T-helper 9 cell (primary cell): ENCODE data around the gene VAPA.

ENCODE experiments used
- DNase-seq: peaks from one replicate; pipeline ENCODE4 v3.0.0-alpha.2; 2020

VAPA gene

GRCh38 chr18:9944805-9945204 lies 31.0 kb downstream of the VAPA start:
- no peak for DNase-seq

DNA sequence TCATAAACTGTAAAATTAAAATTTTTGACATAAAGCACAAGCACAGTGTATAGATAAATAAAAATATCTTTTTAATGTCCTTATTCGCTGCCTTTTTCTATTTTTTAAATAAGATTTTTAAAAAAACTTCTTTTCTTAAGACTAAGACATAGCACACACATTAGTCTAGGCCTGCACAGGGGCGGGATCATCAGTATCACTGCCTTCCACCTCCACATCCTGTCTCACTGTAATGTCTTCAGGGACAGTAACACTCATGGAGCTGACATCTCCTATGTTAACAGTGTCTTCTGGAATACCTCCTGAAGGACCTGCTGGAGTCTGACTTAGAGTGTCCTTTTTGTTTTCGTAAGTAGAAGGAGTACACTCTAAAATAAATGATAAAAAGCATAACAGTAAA lies 33.0 kb downstream of the VAPA start:
- DNase-seq, result no peak

GRCh38 chr18:9947248-9947647 lies 33.4 kb downstream of the VAPA start:
- DNase-seq, result no peak

GRCh38 chr18:9949315-9949714 lies 35.5 kb downstream of the VAPA start:
- DNase-seq, result no peak

GRCh38 chr18:9949861-9950260 lies 36.0 kb downstream of the VAPA start:
- DNase-seq, result no peak

DNA sequence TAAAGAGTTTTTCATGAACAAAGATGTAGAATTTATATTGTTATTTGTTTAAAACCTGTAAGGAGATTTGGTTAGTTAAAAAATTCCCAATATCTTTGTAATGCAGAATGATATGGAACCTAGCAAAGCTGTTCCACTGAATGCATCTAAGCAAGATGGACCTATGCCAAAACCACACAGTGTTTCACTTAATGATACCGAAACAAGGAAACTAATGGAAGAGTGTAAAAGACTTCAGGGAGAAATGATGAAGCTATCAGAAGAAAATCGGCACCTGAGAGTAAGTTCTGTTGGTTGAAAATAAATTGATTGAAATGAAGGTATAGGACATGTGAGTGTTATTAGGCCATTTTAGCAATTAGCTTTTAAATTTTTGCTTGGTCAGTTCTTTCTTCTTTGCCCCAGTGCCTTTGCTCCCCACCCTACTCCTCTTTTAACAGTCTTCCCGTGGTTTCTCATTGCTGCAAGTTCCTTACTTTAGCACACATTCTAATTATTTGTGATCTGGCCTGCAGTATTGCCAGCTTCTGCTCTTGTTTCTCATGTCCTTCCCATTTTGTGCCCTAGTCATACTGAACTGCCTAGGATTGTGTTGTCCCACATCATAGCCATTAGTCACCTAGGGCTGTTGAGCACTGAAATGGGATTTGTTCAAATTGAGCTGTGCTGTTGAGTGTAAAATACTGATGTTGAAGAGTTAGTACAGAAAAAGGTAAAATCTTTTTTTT lies 36.6 kb downstream of the VAPA start:
- no peak for DNase-seq

DNA sequence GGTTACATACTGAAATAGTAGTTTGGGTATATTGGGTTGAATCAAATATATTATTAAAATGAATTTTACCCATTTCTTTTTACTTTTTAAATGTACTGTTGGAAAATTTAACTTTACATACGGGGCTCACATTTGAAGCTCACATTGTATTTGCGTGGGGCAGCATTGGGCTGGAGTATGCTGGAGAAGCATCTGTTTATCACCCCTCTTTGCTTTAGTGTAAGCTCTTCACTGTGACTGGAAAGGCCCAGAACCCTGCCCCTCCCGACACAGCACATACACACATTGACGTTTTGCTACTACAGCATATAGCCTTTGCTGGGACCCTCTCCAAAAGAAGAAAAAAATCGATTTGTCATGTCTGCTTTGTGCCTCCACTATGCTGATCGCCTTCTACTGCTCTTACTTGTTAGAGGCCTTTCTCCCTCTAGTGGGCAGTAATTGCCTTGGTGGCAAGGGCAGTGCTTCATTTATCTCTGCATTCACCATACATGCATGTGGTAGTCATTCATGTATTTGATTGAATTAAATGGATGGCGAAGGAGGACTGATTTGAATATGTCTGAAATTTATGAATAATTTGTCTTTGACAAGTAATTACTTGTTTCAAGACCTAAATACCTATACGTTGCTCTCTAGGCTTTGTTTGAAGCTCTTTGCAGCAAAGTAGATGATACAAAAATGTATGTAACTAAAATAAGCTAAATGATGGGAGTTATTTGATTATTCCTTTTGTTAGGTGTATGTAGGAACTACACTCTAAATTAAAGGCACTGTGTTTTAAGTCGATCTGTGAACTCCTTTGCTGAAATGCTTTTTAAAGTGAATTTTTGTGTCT lies 37.4 kb downstream of the VAPA start:
- no peak for DNase-seq

GRCh38 chr18:9952633-9953416 lies 39.0 kb downstream of the VAPA start:
- DNase-seq, result no peak

DNA sequence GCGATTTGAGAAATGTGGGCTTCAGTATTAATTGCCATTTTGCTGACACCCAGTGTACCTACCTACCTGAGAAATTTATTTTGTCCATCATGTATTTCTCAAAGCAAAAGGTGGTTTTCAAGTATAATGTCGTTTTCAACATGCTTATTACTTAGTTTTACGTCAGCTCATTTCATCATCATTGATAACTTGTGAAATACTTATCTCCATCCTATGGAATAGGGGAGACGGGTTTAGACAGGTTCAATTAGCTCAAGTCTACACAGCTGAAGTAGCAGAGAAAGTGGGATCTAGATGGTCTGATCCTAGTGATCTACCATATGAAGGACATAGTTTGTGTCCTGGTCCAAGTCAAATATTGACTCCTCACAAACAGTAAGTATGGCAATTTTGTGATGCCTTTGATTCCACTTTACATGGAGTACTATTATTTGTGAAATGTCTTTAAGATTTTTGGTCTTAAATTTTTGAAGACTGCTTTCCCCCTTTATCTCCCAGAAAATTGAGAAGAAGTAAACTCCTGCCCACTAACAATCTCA lies 45.1 kb downstream of the VAPA start:
- DNase-seq, result no peak

GRCh38 chr18:9959564-9959963 lies 45.7 kb downstream of the VAPA start:
- DNase-seq, result no peak

DNA sequence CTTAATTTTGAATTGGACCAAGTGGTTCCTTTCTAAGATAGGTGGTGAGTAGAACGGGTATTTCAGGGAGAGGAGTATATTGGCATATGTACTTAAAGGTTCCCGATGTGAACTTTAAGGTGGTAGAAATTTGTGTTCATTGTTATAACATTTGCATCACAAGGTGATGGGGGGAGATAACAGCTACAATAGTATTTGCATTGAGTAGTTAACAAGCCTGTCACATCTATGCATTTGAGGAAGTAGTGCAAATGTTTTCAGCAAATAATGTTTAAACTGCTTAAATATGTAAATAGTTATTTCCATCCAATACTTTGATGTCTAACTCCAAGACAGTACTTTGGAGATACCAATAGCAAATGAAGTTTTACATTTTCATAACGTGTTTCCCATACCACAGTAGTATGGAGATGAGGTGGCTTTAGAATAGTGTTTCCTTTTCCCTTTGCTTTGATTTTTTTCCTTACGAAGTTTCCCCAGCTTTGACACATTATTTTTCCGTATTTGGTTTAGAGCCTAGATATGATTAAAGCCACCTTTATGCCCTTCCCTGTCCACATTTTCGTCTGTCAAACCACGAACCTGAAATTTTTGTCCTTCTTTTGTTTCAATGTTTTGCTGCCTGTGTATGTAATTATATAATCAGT lies 46.6 kb downstream of the VAPA start:
- no peak for DNase-seq

DNA sequence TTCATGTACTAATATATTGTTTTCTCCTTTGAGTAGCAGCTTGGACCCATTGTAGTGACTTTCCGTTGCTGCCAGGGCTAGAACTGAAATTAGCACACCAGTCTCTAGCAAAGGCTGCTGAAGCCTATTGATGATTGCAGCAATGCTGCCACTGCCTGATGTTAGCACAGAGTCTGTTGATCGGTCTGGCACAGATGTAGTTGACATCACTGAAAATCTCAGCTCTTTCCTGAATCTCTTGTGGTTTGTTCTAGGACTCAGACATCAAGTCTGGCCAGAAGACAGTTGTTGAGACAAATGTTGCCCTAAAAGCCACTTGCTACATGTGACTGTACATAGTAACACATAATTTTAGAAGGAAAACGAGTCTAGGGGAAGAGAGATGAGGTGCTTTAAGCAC lies 47.2 kb downstream of the VAPA start:
- DNase-seq, result no peak

DNA sequence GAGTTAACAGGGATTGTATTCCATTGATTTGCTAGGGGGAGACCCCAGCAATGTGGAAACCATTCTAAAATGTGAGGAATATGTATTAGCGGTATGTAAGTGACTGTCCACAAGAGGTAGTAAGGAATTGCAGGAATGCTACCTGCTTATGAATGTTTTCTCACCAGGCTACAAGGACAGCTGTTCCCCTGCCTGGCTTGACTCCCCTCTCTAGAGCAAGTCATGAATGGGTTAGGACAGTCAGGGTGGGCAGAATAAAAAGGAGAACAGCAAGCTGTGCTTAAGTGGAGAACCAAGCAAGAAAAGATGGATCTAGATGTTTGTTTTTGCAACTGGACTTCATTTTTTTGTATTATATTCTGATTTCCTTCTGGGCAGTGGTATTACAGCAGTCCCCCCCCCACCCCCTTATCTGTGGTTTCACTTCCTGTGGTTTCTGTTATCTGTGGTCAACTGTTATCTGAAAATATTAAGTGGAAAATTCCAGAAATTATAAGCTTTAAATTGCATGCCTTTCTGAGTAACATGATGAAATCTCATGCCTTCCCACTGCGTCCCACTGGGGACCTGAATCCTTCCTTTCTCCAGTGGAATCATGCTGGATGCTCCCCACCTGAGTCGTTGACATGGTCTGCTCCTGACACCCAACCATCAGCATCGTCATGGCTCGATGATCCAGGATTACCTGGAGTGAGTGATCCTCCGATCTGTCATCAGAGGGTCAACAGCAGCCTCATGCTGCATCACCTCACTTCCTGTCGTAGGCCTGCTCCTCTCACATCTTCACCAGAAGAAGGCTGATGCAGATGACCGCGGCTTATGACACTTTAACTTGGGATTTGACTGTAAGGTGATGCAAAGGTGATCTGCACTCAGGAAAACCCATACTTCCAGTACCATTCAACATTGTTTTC lies 52.2 kb downstream of the VAPA start:
- no peak for DNase-seq

DNA sequence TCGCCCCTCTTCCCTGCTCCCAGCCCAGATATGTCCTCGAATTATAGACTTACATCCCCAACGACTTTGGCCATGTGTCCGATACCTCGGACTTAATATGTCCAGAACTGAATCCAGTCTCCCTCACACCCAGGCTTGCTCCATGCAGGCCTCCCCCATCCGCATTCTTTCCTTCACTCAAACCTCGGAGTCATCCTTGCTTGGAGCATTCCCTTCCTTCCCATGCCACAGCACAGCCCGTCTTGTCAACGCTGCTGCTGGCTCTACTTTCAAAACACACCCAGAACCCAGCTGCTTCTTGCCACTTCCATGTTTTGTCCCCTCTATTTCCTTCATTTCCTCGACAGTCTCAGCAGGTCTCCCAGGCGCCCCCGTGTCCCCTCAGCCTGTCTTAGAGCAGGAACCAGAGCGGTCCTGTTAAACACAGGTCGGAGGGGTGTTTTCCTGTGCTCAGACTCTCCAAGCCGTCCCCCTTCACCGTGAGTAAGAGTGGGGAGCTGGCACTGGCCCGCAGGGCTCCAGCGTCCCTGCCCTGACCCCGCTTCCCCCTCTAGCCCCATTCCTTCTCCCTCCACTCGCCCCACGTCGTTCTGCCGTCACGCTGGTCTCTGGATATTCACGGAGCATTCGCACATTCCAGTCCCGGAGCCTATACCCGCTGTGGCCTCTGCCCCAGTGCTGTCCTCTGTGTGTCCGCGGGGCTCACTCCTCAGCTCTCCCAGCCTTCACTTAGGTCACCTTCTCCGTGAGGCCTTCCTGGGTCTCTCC lies 54.4 kb downstream of the VAPA start:
- no peak for DNase-seq

- no peak for DNase-seq
Observed at GRCh38 chr18:9969247-9969646, 55.4 kb downstream of the VAPA start.

GRCh38 chr18:9971313-9971920 lies 57.6 kb downstream of the VAPA start:
- DNase-seq, result peak; percentile 56

GRCh38 chr18:9973470-9973869 lies 59.7 kb downstream of the VAPA start:
- no peak for DNase-seq

GRCh38 chr18:9974279-9974915 lies 60.6 kb downstream of the VAPA start:
- no peak for DNase-seq

GRCh38 chr18:9975658-9976057 lies 61.8 kb downstream of the VAPA start:
- DNase-seq, result no peak

DNA sequence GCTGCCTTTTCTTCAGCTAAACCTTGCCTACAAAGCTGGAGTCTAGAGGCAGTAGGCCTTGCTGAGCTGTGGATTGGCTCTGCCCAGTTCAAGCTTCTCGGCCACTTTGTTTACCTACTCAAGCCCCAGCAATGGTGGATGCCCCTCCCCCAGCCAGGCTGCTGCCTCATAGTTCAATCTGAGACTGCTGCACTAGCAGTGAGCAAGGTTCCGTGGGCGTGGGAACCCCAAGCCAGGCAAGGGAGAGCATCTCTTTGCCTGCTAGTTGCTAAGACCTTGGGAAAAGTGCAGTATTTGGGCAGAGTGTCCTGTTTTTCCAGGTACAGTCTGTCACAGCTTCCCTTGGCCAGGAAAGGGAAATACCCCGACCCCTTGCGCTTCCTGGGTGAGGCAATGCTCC lies 68.9 kb downstream of the VAPA start:
- no peak for DNase-seq
